Fibroblast of lung (primary cell): Measurements from ENCODE around the gene RNLS. TPM values are rescaled to one million over a fixed set of nuclear protein-coding genes. Genes with fewer than 3 reads are reported as not detected.

Experiments
- DNase-seq, 2 donors: peaks; one replicate each; pipeline versions ENCODE4 v3.0.0 to v3.0.0-alpha.2; 2010; ENCODE audit warnings: low read depth in 2 of 2
- H2AFZ ChIP-seq: 2 replicates; pipeline ENCODE4 v1.5.1; 2012; ENCODE audit warnings: low read length, control low read depth, inconsistent platforms
- H3K27ac ChIP-seq: 2 replicates; pipeline ENCODE4 v1.5.1; 2011; ENCODE audit warnings: low read length, control low read depth; ENCODE audit not compliant: insufficient read depth
- H3K27me3 ChIP-seq: 2 replicates; pipeline ENCODE4 v1.5.1; 2011; ENCODE audit warnings: mild to moderate bottlenecking, low read length; ENCODE audit not compliant: control insufficient read depth, insufficient read depth
- H3K36me3 ChIP-seq: 2 replicates; pipeline ENCODE4 v1.5.1; 2011; ENCODE audit warnings: low read length; ENCODE audit not compliant: control insufficient read depth, insufficient read depth
- H3K4me1 ChIP-seq: 2 replicates; pipeline ENCODE4 v1.5.1; 2011; ENCODE audit warnings: low read length; ENCODE audit not compliant: control insufficient read depth, insufficient read depth; ENCODE audit errors: extremely low read depth
- H3K4me2 ChIP-seq: 2 replicates; pipeline ENCODE4 v1.5.1; 2011; ENCODE audit warnings: low read length, control low read depth; ENCODE audit not compliant: insufficient read depth; ENCODE audit errors: extremely low read depth
- H3K4me3 ChIP-seq, 4 experiments: fragments of 200-600 bp in 1 of 4; sonication (generic) in 1 of 4; replicated peaks in 1 of 4; 2 replicates each; pipeline ENCODE4 v1.5.1; 2011 to 2016; ENCODE audit warnings: low read length in 4 of 4, low read depth in 3 of 4, mild to moderate bottlenecking in 3 of 4, control low read depth in 2 of 4, inconsistent platforms in 1 of 4, mixed read lengths in 1 of 4; ENCODE audit not compliant: insufficient read depth in 1 of 4; ENCODE audit errors: control extremely low read depth in 1 of 4
- H3K79me2 ChIP-seq: 2 replicates; pipeline ENCODE4 v1.5.1; 2012; ENCODE audit warnings: mild to moderate bottlenecking, low read length, inconsistent platforms; ENCODE audit not compliant: control insufficient read depth, insufficient read depth
- H3K9ac ChIP-seq: 2 replicates; pipeline ENCODE4 v1.5.1; 2011; ENCODE audit warnings: mild to moderate bottlenecking, low read length, control low read depth; ENCODE audit not compliant: insufficient read depth
- H3K9me3 ChIP-seq: 2 replicates; pipeline ENCODE4 v1.5.1; 2012; ENCODE audit warnings: low read depth, low read length; ENCODE audit not compliant: control insufficient read depth, insufficient read depth
- H4K20me1 ChIP-seq: 2 replicates; pipeline ENCODE4 v1.5.1; 2011; ENCODE audit warnings: low read length; ENCODE audit not compliant: control insufficient read depth, insufficient read depth; ENCODE audit errors: extremely low read depth
- EZH2 ChIP-seq: IDR thresholded peaks from 2 replicates; pipeline ENCODE4 v1.5.1; 2012; ENCODE audit warnings: low read length, control low read depth, mild to moderate bottlenecking; ENCODE audit errors: missing control alignments
- polyA plus RNA-seq, 2 donors: library from polyadenylated mRNA; depleted of rRNA in 1 of 2; stranded (reverse) in 1 of 2; unstranded in 1 of 2; fragments of >200 nt; gene quantifications; 2 replicates each; pipeline ENCODE4 v1.2.1, GENCODE V29; 2011 to 2012; ENCODE audit warnings: missing spikeins in 1 of 2
- total RNA-seq: library from RNA; depleted of rRNA; stranded (reverse); fragments of >200 nt; gene quantifications from 2 replicates; pipeline ENCODE4 v1.2.1, GENCODE V29; 2014
- TF ChIP-seq, protein P1 (sequence below), 2 donors: IDR thresholded peaks in 1 of 2; conservative IDR thresholded peaks in 1 of 2; 1 replicate in 1 of 2; 2 replicates in 1 of 2; pipeline ENCODE4 v1.5.1; 2011 to 2012; ENCODE audit warnings: low read length in 2 of 2, control low read depth in 1 of 2, inconsistent platforms in 1 of 2, low read depth in 1 of 2, mild to moderate bottlenecking in 1 of 2

Gene RNLS
- total and polyA plus RNA-seq, 2 donors (not counting 1 experiment from before 2014, with no cell fraction given): 16.5 to 18.4 TPM

DNA sequence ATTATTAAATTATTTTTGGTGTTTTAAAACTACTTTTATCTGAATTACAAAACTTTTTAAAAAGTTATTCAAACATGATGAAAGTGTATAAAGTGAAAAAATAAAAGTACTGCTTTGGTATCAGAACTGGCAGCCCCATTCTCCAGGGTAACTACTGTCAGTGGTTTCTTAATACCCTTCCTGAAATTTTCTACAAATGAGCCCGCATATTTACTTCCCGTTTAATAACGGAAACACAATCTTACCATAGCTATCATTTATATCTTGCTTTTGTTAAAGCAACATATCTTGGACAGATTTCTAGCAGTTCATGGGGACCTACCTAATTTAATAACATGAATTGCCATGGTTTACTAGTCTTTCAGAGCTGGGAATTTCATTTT lies 249.9 kb downstream of the RNLS start:
- no peak overlapping the region for H2AFZ ChIP-seq
- no peaks in the 10 kb centered on the region for H3K27me3 ChIP-seq
- no peak overlapping the region for H3K9ac ChIP-seq
- no peak overlapping the region for H3K4me2 ChIP-seq
- H3K4me1 ChIP-seq: no peaks in the 10 kb centered on the region
- no peaks in the 10 kb centered on the region for H3K36me3 ChIP-seq
- no peaks in the 10 kb centered on the region for H4K20me1 ChIP-seq
- no peak for TF ChIP-seq EZH2
- TF ChIP-seq, protein P1, sequence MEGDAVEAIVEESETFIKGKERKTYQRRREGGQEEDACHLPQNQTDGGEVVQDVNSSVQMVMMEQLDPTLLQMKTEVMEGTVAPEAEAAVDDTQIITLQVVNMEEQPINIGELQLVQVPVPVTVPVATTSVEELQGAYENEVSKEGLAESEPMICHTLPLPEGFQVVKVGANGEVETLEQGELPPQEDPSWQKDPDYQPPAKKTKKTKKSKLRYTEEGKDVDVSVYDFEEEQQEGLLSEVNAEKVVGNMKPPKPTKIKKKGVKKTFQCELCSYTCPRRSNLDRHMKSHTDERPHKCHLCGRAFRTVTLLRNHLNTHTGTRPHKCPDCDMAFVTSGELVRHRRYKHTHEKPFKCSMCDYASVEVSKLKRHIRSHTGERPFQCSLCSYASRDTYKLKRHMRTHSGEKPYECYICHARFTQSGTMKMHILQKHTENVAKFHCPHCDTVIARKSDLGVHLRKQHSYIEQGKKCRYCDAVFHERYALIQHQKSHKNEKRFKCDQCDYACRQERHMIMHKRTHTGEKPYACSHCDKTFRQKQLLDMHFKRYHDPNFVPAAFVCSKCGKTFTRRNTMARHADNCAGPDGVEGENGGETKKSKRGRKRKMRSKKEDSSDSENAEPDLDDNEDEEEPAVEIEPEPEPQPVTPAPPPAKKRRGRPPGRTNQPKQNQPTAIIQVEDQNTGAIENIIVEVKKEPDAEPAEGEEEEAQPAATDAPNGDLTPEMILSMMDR (conservative IDR thresholded peaks at IDR 0.05 in 1 of 2, IDR thresholded peaks at IDR 0.05 in 1 of 2; ENCODE audit: low read depth in 1 of 2, low read length in 2 of 2): no peak
- no peak for DNase-seq
- H3K9me3 ChIP-seq: no peaks in the 10 kb centered on the region
- H3K4me3 ChIP-seq: no peak overlapping the region
- no peak overlapping the region for H3K27ac ChIP-seq
- no peaks in the 10 kb centered on the region for H3K79me2 ChIP-seq

DNA sequence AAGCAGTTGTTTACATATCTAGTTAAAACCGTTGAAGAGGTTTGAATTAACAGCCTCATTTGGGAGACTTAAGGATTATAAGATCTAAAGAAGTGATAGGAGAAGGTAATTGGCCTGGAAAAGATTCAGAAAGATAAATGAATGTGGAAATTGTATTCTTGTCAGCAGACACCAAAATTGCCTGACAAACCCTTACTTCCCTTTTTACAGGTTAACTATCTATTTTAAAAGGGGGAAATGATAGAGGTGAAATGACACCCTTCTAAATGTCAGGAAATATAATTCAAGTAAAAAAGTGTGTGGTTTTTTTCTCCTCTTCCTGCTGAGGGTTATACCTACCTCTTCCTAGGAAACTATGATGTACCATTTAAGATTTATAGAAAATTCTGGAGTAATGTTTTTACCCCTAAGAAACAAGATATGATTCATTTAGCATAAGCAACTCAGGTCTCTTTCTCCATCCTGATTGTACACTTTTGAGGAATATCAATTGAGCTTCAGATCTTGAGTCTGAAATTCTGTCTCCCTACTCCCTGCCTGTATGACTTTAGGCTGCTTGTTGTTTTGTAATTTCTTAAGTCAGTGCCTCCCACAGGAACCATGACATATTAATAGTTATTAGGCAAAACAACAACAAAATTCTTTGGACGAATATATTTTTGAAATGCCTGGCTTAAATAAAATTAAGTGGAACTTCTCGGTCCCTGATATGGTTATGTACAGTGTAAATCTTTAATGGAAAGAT lies 250.4 kb downstream of the RNLS start:
- Histone ChIP-seq H3K4me3 (no peak overlapping the region), H4K20me1 (no peaks in the 10 kb centered on the region), H3K79me2 (no peaks in the 10 kb centered on the region), H3K36me3 (no peaks in the 10 kb centered on the region), H3K9me3 (no peaks in the 10 kb centered on the region), H3K9ac (no peak overlapping the region), H3K4me2 (no peak overlapping the region), H2AFZ (no peak overlapping the region), H3K4me1 (no peaks in the 10 kb centered on the region), H3K27ac (no peak overlapping the region), H3K27me3 (no peaks in the 10 kb centered on the region)
- no peak for DNase-seq
- TF ChIP-seq EZH2: no peak
- TF ChIP-seq, protein P1 (conservative IDR thresholded peaks at IDR 0.05 in 1 of 2, IDR thresholded peaks at IDR 0.05 in 1 of 2; ENCODE audit: low read depth in 1 of 2, low read length in 2 of 2): no peak

DNA sequence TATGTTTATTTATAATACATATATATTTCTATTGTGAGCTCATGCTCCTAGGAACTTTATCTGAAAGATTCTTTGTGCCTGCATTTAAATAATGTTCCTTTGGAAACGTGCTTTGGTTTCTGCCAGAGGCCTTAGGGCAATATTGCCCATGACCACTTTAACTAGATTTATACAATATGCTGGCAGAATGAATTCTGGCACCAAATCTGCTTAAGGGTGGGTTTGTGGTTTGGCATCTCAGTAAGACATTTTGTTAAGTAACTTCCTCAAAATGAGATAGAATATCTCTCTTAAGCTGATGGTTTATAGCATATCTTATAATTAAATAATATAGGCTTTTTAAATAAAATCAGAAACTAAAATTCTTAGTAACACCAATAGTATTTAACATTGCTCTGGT lies 252.9 kb downstream of the RNLS start:
- Histone ChIP-seq H3K4me2 (no peak overlapping the region), H3K9ac (no peak overlapping the region), H3K4me3 (no peak overlapping the region), H2AFZ (no peak overlapping the region), H4K20me1 (no peaks in the 10 kb centered on the region), H3K27ac (no peak overlapping the region), H3K4me1 (no peaks in the 10 kb centered on the region), H3K27me3 (no peaks in the 10 kb centered on the region), H3K9me3 (no peaks in the 10 kb centered on the region), H3K79me2 (no peaks in the 10 kb centered on the region), H3K36me3 (no peaks in the 10 kb centered on the region)
- no peak for TF ChIP-seq EZH2
- TF ChIP-seq, protein P1 (conservative IDR thresholded peaks at IDR 0.05 in 1 of 2, IDR thresholded peaks at IDR 0.05 in 1 of 2; ENCODE audit: low read depth in 1 of 2, low read length in 2 of 2): no peak
- no peak for DNase-seq
